GM23338 (cell line): ENCODE measurements around the gene N4BP2. TPM values are rescaled to one million over a fixed set of nuclear protein-coding genes. Genes with fewer than 3 reads are reported as not detected.

Experiments
- ATAC-seq: fragments of 200-7000 bp; cut with Tn5 transposase; 3 replicates; pipeline ENCODE4 v1.9.1; 2020
- DNase-seq: peaks from one replicate; pipeline ENCODE4 v3.0.0-alpha.2; 2015; ENCODE audit warnings: low spot score
- H2AFZ ChIP-seq: fragments of 200-600 bp; sonication (generic); 2 replicates; pipeline ENCODE4 v1.8.0; 2016; ENCODE audit warnings: antibody characterized with exemption, mild to moderate bottlenecking, moderate library complexity
- H3F3A ChIP-seq: fragments of 200-600 bp; sonication (generic); replicated peaks from 2 replicates; pipeline ENCODE4 v1.8.0; 2017; ENCODE audit warnings: antibody characterized with exemption, mixed run types, low read depth
- H3K27ac ChIP-seq: fragments of 200-600 bp; sonication (generic); 2 replicates; pipeline ENCODE4 v1.6.1; 2016; ENCODE audit warnings: low read depth
- H3K27me3 ChIP-seq: fragments of 200-600 bp; sonication (generic); 2 replicates; pipeline ENCODE4 v1.8.0; 2016; ENCODE audit warnings: mild to moderate bottlenecking, mixed run types, moderate library complexity; ENCODE audit not compliant: insufficient read depth
- H3K36me3 ChIP-seq: fragments of 200-600 bp; sonication (generic); 2 replicates; pipeline ENCODE4 v1.8.0; 2016; ENCODE audit warnings: mild to moderate bottlenecking; ENCODE audit not compliant: insufficient read depth
- H3K4me1 ChIP-seq: fragments of 200-600 bp; sonication (generic); 2 replicates; pipeline ENCODE4 v1.8.0; 2016; ENCODE audit warnings: mild to moderate bottlenecking, moderate library complexity; ENCODE audit not compliant: insufficient read depth
- H3K4me2 ChIP-seq: fragments of 200-600 bp; sonication (generic); 2 replicates; pipeline ENCODE4 v1.7.1; 2017; ENCODE audit warnings: mixed run types
- H3K4me3 ChIP-seq: fragments of 200-600 bp; sonication (generic); 2 replicates; pipeline ENCODE4 v1.6.1; 2016; ENCODE audit warnings: mixed run types
- H3K79me2 ChIP-seq: fragments of 200-600 bp; sonication (generic); replicated peaks from 2 replicates; pipeline ENCODE4 v1.8.0; 2017; ENCODE audit warnings: mild to moderate bottlenecking; ENCODE audit not compliant: insufficient read depth
- H3K9me2 ChIP-seq: fragments of 200-600 bp; sonication (generic); 2 replicates; pipeline ENCODE4 v1.8.0; 2017; ENCODE audit not compliant: insufficient read depth
- H4K20me1 ChIP-seq: fragments of 200-600 bp; sonication (generic); replicated peaks from 2 replicates; pipeline ENCODE4 v1.8.0; 2017; ENCODE audit warnings: mild to moderate bottlenecking; ENCODE audit not compliant: insufficient read depth
- H3K27ac Mint-ChIP-seq: 2 replicates; pipeline ENCODE4 v1.8.0; 2020; ENCODE audit warnings: inconsistent platforms, mild to moderate bottlenecking, moderate library complexity, mixed read lengths
- H3K27me3 Mint-ChIP-seq: 3 replicates; pipeline ENCODE4 v1.8.0; 2022; ENCODE audit warnings: low read depth, mild to moderate bottlenecking, moderate library complexity, mixed read lengths, inconsistent platforms; ENCODE audit not compliant: insufficient read depth, poor library complexity
- H3K36me3 Mint-ChIP-seq: 3 replicates; pipeline ENCODE4 v1.8.0; 2021; ENCODE audit warnings: low read depth, mild to moderate bottlenecking, inconsistent platforms, moderate library complexity, mixed read lengths
- H3K4me1 Mint-ChIP-seq: 3 replicates; pipeline ENCODE4 v1.8.0; 2020; ENCODE audit warnings: mild to moderate bottlenecking, inconsistent platforms, mixed read lengths
- H3K4me3 Mint-ChIP-seq: 3 replicates; pipeline ENCODE4 v1.8.0; 2021; ENCODE audit warnings: moderate library complexity, mild to moderate bottlenecking, inconsistent platforms, mixed read lengths
- H3K9me3 Mint-ChIP-seq: 3 replicates; pipeline ENCODE4 v1.8.0; 2020; ENCODE audit warnings: moderate library complexity, mild to moderate bottlenecking, inconsistent platforms, mixed read lengths
- ETS1 ChIP-seq: IDR thresholded peaks from 2 replicates; pipeline ENCODE4 v1.6.1; 2016; ENCODE audit warnings: antibody characterized with exemption
- EZH2 ChIP-seq: fragments of 200-600 bp; sonication (generic); IDR thresholded peaks from one replicate; pipeline ENCODE4 v1.8.0; 2017; ENCODE audit warnings: antibody characterized with exemption, mild to moderate bottlenecking, low read depth; ENCODE audit not compliant: unreplicated experiment
- NANOG ChIP-seq: IDR thresholded peaks from 2 replicates; pipeline ENCODE4 v1.6.1; 2016; ENCODE audit warnings: antibody characterized with exemption, borderline replicate concordance
- REST ChIP-seq: IDR thresholded peaks from one replicate; pipeline ENCODE4 v1.6.1; 2018; ENCODE audit warnings: antibody characterized with exemption; ENCODE audit not compliant: unreplicated experiment
- ZNF114 ChIP-seq: fragments of 250-450 bp; sonication (Bioruptor Pico); IDR thresholded peaks from 2 replicates; pipeline ENCODE4 v1.5.0; 2020; ENCODE audit warnings: mild to moderate bottlenecking, moderate library complexity
- polyA plus RNA-seq: library from polyadenylated mRNA; unstranded; fragments of >200 nt; fragmentation: Nextera tagmentation; extraction: Ambion mirVana; gene quantifications from 2 replicates; pipeline ENCODE4 v1.2.1, GENCODE V29; 2016
- total RNA-seq: library from RNA; depleted of rRNA; stranded (reverse); fragments of >200 nt; shearing (Covaris generic); gene quantifications from 2 replicates; pipeline ENCODE4 v1.2.3, GENCODE V29; 2014

The N4BP2 gene
- total and polyA plus RNA-seq, 2 experiments from 2014 or later = 25.6 to 46.3 TPM

- no peak for TF ChIP-seq REST
These were observed 123.7 kb downstream of the N4BP2 start (continued) for GRCh38 chr4:40180356-40180755.

GRCh38 chr4:40182001-40182400 is 125.4 kb downstream of the N4BP2 start:
- TF ChIP-seq NANOG = no peak
- no peak for TF ChIP-seq ETS1
- TF ChIP-seq EZH2 = no peak
- TF ChIP-seq REST = no peak
- TF ChIP-seq ZNF114 (CRISPR knock-in tag) = no peak
- H3K4me3 ChIP-seq = no peak overlapping the region
- no peaks in the 10 kb centered on the region; the same call in 2 of the 3 replicates for H3K9me3 Mint-ChIP-seq
- no peaks in the 10 kb centered on the region for H3K27me3 ChIP-seq
- no peak overlapping the region for H3K27ac ChIP-seq
- H3K36me3 ChIP-seq = no peaks in the 10 kb centered on the region
- H2AFZ ChIP-seq = no peak overlapping the region
- H3K4me1 Mint-ChIP-seq = peaks cover 24% of the 10 kb centered on the region
- H3K36me3 Mint-ChIP-seq = no peaks in the 10 kb centered on the region
- peaks cover 22% of the 10 kb centered on the region for H3K4me1 ChIP-seq
- peaks cover 4% of the 10 kb centered on the region for H3K27me3 Mint-ChIP-seq
- no peaks in the 10 kb centered on the region for H3K9me2 ChIP-seq
- no peak overlapping the region for H3K4me3 Mint-ChIP-seq
- no peaks in the 10 kb centered on the region for H3K79me2 ChIP-seq
- ATAC-seq (no peak), DNase-seq (no peak)
- H3K27ac Mint-ChIP-seq = no peak overlapping the region
- no peak overlapping the region for H3K4me2 ChIP-seq
- no peaks in the 10 kb centered on the region for H4K20me1 ChIP-seq
- H3F3A ChIP-seq = no peaks in the 10 kb centered on the region; the same call in 1 of the 2 replicates
